HG03457 (cell line): ENCODE data around the gene ABCA8.

Experiments used
- ATAC-seq: cut with Tn5 transposase; IDR thresholded peaks from one replicate; pipeline ENCODE4 v1.9.1; 2021; ENCODE audit warnings: moderate number of reproducible peaks; ENCODE audit not compliant: unreplicated experiment

Gene ABCA8

DNA sequence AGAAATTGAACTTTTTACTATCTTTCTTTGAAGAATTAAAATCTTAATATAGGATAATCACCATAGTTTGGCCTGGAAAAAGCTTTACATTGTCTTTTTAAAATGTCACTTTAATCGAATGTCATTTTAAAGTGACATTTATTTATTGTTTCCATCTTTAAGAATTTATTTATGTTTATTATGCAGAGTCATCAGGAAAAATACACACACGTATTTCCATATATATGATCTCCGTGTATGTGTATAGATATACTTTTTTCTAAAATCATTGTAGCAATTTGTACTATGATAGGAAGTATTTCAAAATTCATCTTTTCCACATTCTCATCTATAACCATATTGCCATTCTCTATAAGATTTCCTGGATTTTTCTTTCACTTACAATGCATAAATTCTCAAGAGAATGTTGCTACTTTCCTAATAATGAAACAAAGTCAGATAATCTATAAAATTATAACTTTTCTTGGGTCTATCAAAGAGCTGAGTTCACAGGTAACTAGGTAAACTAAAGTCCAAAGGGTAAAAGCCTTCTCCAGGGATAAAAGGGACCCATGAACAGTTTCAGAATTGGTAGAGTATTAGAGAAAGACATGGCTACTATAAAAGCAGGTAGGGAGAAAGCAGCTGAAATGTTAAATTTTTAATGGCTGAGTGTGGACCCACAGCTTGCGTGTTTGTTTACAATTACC, 11.9 kb downstream of the ABCA8 start:
- no peak for ATAC-seq

DNA sequence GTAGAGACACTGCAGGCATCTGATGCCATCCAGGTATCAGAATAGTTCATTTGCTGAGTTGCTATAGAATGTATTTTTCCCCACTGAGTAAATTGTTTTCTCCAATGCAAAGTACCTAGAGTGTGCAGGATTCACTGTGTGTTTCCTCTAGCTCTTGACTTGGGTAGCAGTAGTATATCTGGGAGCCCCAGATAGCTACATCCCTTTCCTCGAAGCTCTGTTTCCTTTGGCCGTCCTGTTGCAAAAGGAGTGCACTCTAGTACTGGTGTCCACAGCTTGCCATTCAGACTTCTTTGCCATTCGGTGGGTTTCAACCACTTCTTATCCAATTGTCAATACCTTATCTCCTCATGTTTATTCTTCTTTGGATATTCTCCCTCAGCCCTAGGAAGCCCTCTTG, 12.8 kb downstream of the ABCA8 start:
- ATAC-seq = no peak

GRCh38 chr17:68941761-68942160, 13.4 kb downstream of the ABCA8 start:
- no peak for ATAC-seq

DNA sequence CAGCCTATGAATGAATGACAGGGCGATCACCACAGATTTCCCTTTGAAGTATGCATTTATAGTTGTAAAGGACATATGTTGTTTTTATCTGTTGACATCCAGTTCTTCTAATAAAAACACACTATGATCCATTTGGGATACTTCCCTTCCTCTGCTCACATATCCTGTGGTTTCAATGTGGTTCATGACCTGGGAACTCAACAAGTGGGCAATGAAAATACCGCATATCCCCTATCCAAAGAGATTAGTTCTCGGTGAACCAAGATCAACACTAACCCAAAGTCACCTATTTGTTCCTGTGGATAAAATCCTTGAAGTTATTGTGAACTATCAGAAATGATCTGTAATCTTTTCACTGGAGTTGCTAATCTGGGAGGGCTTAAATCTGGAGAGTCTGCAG, 16.0 kb downstream of the ABCA8 start:
- no peak for ATAC-seq

DNA sequence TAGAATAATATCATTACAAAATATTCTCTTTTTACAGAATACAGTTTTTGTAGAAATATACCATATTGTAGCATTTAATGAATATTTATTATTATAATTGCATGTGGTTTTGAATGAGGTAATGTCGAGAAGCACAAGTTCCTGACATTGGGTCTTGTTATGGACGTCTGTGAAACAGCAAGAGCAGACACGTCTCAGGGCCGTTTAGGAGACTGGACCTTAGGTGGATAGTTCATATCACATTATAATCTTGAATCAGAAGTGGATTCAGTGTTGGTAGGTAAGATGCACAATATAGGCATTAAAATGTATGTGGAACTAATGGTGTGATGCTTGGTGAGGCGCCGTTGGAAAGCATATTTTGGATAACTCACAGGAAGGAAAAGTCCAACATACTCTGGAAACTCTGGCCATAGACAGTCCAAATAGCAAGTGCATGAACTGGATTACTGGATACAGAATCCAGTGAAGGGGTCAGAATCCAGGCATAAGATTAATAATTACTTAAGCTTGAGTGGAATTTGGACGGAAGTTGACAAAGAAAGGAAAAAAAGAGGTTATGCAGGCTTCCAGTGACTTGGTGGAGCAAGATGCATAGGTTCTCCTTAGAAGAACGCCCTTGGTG, 17.2 kb downstream of the ABCA8 start:
- no peak for ATAC-seq

GRCh38 chr17:68927516-68927915, 27.7 kb downstream of the ABCA8 start:
- ATAC-seq = no peak

GRCh38 chr17:68924793-68925720, 30.1 kb downstream of the ABCA8 start:
- ATAC-seq = no peak

- no peak for ATAC-seq
Measured at GRCh38 chr17:68910789-68911431, 44.3 kb downstream of the ABCA8 start.

DNA sequence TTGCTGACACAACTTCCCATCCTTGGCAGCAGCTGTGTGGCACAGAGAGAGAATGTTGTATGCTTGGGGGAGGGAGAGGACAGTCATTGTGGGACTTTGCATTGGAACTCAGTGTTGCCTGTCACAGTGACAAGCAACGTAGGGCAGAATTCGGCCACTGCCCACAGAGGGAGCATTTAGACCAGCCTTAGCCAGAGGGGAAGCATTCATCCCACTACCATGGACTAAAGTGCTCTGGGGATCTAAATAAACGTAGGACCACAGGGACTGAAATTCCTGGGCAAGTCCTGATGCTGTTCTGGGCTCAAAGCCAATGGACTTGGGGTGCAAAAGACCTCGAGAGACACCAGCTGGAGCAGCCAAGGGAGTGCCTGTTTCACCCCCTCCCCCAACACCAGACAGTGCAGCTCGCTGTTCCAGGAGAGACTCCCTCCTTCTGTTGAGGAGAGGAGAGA, 44.9 kb downstream of the ABCA8 start:
- ATAC-seq = no peak

GRCh38 chr17:68909066-68909465, 46.1 kb downstream of the ABCA8 start:
- ATAC-seq = no peak

- ATAC-seq = no peak
Measured at GRCh38 chr17:68908045-68908444, 47.1 kb downstream of the ABCA8 start.

DNA sequence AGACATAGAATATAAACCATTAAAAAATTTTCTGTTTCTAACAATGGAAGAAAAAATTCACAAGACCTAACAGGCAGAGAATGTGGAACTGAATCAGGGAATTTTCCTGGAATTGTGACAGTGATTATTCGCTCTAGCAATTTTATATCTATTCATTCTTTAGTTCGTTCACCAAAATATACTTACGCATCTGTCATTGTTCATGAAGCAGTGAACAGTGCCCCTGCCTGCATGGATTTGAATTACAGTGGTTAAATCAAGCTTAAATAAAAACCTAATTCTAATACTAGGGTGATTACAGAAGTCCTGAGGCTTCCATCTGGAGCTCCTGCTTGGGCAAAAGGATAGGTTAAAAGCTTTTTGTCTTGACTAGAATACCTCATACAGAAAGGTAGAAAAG, 48.6 kb downstream of the ABCA8 start:
- ATAC-seq = no peak

DNA sequence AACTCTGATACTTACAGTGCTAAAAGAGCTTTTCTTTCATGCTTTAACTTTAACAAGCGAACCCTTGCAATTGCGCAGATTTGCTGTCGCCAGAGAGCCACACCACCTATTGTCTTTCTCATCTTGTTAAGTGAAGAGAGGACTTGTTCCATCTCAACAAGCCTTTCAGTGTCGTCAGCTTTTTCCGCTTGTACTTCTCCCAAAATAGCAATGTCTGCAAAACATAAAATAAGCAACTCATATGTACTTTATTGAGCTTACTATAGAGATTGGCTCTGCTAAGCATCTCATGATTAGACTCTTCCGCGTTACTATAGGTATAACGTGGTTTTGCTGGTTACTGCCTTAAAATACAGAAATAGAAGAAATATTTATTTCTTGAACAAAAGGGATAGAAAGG, 51.9 kb downstream of the ABCA8 start:
- no peak for ATAC-seq

- no peak for ATAC-seq
Measured at GRCh38 chr17:68897557-68897956, 57.6 kb downstream of the ABCA8 start.

DNA sequence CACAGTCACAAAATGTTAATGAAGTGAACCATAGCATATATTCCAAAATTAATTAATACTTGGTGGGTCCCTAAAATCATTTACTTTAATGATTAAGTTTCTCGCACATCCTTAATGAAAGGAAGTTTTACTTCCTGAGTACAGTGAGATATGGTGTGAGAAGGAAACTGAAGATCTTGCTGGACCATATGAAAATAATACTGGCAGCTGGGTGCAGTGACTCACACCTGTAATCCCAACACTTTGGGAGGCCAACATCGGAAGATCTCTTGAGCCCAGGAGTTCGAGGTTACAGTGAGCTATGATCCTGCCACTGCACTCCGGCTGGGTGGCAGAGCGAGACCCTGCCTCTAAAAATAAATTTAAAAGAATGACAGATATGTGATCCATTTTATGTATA, 62.5 kb downstream of the ABCA8 start:
- no peak for ATAC-seq

- ATAC-seq = no peak
Measured at GRCh38 chr17:68892193-68892592, 63.0 kb downstream of the ABCA8 start.

DNA sequence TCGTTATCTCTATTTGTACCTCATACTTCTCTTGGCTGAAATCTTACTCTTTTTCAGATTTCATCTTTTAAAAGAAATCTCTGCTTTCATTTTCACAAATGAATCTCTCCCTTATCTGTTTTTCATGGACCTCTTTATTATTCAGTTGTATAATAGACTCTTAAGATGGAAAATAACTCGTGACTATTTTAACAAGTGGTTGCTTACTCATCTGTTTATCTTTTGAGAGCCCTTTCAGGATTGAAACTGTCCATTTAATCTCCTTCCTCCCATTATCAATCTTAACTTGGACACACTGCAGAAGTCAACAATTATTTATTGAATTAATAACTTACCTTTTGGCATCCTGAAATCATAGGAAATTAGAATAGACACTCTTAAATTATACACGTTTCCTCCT, 68.8 kb downstream of the ABCA8 start:
- ATAC-seq = no peak

DNA sequence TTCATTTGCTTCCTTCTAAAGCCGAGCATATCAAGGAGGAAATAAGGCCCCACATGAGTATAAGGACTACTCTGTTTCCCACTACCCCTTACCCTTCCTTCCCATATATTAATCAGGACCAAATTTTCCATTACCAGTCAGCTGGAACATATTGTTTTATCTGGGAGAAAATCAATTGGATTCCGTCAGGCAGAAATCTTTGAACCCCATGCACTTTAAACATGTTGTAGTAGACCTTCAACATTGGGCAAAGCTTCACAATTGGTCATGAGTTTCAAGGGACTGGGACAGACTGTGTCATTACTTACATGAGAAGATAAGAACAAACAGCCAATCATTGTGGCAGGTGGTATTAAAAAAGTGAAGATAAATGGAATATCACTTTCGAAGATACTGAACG, 70.3 kb downstream of the ABCA8 start:
- ATAC-seq = no peak

DNA sequence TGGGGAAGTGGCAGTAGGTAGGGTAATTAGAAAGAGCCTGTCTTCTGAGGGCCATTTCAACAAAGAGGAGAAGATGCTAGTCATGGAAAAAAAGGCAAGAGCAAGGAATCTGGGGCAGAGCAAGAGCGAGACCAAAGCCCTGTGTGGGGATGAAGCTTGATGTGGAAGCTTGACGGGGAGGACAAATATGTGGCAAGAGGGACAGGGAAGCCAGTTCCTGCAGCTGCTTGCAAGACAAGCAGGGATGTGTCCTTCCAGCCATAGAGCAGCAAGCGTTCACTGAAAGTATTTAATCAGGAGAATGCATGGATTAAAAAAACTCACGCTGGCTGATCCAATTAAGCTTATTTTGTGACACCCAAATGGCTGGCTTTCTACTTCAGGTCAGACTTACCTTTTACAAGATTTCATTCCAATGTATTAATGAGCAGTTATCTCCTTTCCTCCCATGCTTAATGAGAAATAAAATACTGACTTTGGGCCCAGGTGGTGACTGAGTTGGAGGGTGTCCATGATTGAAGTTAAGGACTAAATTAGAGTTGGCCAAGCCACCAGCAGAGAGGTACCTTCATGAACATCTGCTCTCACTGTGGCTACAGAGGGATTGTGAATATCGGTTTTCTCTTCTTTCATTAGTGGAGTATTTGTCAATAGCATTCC, 76.8 kb downstream of the ABCA8 start:
- ATAC-seq = no peak

DNA sequence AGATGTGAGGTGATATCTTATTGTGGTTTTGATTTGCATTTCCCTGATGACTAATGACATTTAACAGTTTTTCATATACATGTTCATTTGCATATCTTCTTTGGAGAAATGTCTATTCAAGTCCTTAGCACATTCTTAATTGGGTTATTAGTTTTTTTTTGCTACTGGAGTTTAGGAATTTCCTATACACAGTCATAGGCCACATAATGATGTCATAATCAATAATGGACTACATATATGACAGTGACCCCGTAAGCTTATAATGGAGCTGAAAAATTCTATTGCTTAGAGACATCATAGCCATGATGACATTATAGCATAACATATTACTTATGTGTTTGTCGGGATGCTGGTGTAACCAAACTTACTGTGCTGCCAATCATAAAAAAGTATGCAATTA, 83.7 kb downstream of the ABCA8 start:
- ATAC-seq = no peak

DNA sequence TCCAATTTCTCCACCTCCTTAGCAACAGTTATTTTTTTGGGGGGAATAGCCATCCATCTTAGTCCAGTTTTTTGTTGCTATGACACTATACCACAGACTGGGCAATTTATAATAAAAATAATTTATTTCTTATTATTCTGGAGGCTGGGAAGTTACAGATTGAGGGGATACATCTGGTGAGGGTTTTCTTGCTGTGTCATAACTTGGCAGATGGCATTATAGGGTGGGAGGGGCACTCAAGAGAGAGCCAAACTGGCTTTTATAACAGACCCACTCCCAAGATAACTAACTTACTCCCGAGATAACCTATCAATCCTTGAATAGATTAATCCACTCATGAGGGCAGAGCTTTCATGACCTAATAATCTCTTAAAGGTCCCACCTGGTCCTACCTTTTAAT, 84.2 kb downstream of the ABCA8 start:
- no peak for ATAC-seq
